Tibial nerve (tissue), 4 donors: Measurements from ENCODE around the gene TBC1D16. TPM values are rescaled to one million over a fixed set of nuclear protein-coding genes. Genes with fewer than 3 reads are reported as not detected.

Experiments
- DNase-seq, 2 donors: peaks; one replicate each; pipeline ENCODE4 v3.0.0-alpha.2; 2019; ENCODE audit warnings: low spot score in 2 of 2
- H3K27ac ChIP-seq, 4 donors: fragments of 200-600 bp; sonication (generic) in 3 of 4; one replicate each; pipeline ENCODE4 v1.5.1; 2017 to 2019; ENCODE audit warnings: mild to moderate bottlenecking in 1 of 4
- H3K27me3 ChIP-seq, 2 donors: fragments of 200-600 bp; sonication (generic) in 1 of 2; one replicate each; pipeline versions ENCODE4 v1.5.1 to v1.6.0; 2017 to 2019
- H3K36me3 ChIP-seq, 3 donors: fragments of 200-600 bp; sonication (generic); one replicate each; pipeline ENCODE4 v1.5.1; 2018 to 2019
- H3K4me1 ChIP-seq, 4 donors: fragments of 200-600 bp; sonication (generic) in 3 of 4; one replicate each; pipeline ENCODE4 v1.5.1; 2017 to 2019
- H3K4me3 ChIP-seq, 4 donors: fragments of 200-600 bp; sonication (generic) in 3 of 4; one replicate each; pipeline ENCODE4 v1.5.1; 2017 to 2019; ENCODE audit warnings: mild to moderate bottlenecking in 1 of 4, moderate library complexity in 1 of 4
- H3K9me3 ChIP-seq, 4 donors: fragments of 200-600 bp; sonication (generic) in 3 of 4; one replicate each; pipeline ENCODE4 v1.5.1; 2017 to 2019
- CTCF ChIP-seq, 5 experiments: fragments of 200-600 bp in 3 of 5; fragments of 450-650 bp in 2 of 5; sonication (generic) in 3 of 5; IDR thresholded peaks; one replicate each; pipeline ENCODE4 v1.5.1; 2016 to 2019; ENCODE audit warnings: antibody characterized with exemption in 5 of 5, mild to moderate bottlenecking in 3 of 5, moderate library complexity in 2 of 5
- EP300 ChIP-seq, 2 donors: sonication (generic); formaldehyde crosslinking; IDR thresholded peaks; one replicate each; pipeline ENCODE4 v1.6.1; 2017; ENCODE audit warnings: antibody characterized with exemption in 2 of 2, mild to moderate bottlenecking in 1 of 2
- POLR2A ChIP-seq, 2 donors: fragments of 450-650 bp; IDR thresholded peaks; one replicate each; pipeline ENCODE4 v1.6.1; 2017; ENCODE audit warnings: antibody characterized with exemption in 2 of 2, mild to moderate bottlenecking in 2 of 2, moderate library complexity in 2 of 2
- WGBS, 2 donors: methylation state at CpG; one replicate each; pipeline ENCODE4 v1.1.5; 2018; 5-methylcytosine and 5-hydroxymethylcytosine counted together
- total RNA-seq, 4 donors: library from RNA; depleted of rRNA; stranded (reverse); fragments of >200 nt; gene quantifications; one replicate each; pipeline ENCODE4 v1.1.0, GENCODE V29; 2016

The TBC1D16 gene
- total RNA-seq, 4 donors from 2014 or later, result 48.3 to 68.4 (median 58.1) TPM

GRCh38 chr17:79905832-79906231 is 129.8 kb downstream of the TBC1D16 start:
- DNase-seq, result no peak
- H3K27ac ChIP-seq, result no peak overlapping the region
- no peaks in the 10 kb centered on the region for H3K36me3 ChIP-seq
- H3K4me3 ChIP-seq, result no peak overlapping the region
- peaks cover 0 to 3% (median 0%) of the 10 kb centered on the region in 4 donors for H3K4me1 ChIP-seq
- peaks cover 0 to 33% of the 10 kb centered on the region in 2 donors for H3K27me3 ChIP-seq
- TF ChIP-seq EP300 (IDR thresholded peaks at IDR 0.05) (no peak), CTCF (IDR thresholded peaks at IDR 0.05) (no peak), POLR2A (IDR thresholded peaks at IDR 0.05) (no peak)
- H3K9me3 ChIP-seq, result no peaks in the 10 kb centered on the region
- 59 to 71% methylated on average over 8 of the region's 8 CpGs for WGBS, 2 donors

GRCh38 chr17:79904865-79905264 is 130.8 kb downstream of the TBC1D16 start:
- 74% methylated on average over 9 of the region's 9 CpGs for WGBS, 2 donors
- no peak overlapping the region for H3K27ac ChIP-seq
- no peak overlapping the region for H3K4me3 ChIP-seq
- no peak for DNase-seq
- peaks cover 0 to 33% of the 10 kb centered on the region in 2 donors for H3K27me3 ChIP-seq
- H3K9me3 ChIP-seq, result peaks cover 0 to 2% (median 0%) of the 10 kb centered on the region in 4 donors
- H3K36me3 ChIP-seq, result no peaks in the 10 kb centered on the region
- peaks cover 0 to 3% (median 0%) of the 10 kb centered on the region in 4 donors for H3K4me1 ChIP-seq
- TF ChIP-seq CTCF (IDR thresholded peaks at IDR 0.05) (no peak), POLR2A (IDR thresholded peaks at IDR 0.05) (no peak), EP300 (IDR thresholded peaks at IDR 0.05) (no peak)

- TF ChIP-seq POLR2A (IDR thresholded peaks at IDR 0.05), result no peak
- TF ChIP-seq CTCF (IDR thresholded peaks at IDR 0.05), result no peak
- H3K4me1 ChIP-seq, result no peaks in the 10 kb centered on the region
- H3K27ac ChIP-seq, result no peak overlapping the region
- 78 to 86% methylated on average over 8 to 10 of the region's 10 CpGs for WGBS, 2 donors
- H3K27me3 ChIP-seq, result peaks cover 0 to 29% of the 10 kb centered on the region in 2 donors
- no peaks in the 10 kb centered on the region for H3K36me3 ChIP-seq
- no peak for DNase-seq
- H3K9me3 ChIP-seq, result peaks cover 0 to 8% (median 0%) of the 10 kb centered on the region in 4 donors
- no peak overlapping the region for H3K4me3 ChIP-seq
Measured at GRCh38 chr17:79902146-79902791, 133.4 kb downstream of the TBC1D16 start.

GRCh38 chr17:79901131-79901530 is 134.5 kb downstream of the TBC1D16 start:
- Histone ChIP-seq H3K9me3 (peaks cover 0 to 8% (median 0%) of the 10 kb centered on the region in 4 donors), H3K4me1 (no peaks in the 10 kb centered on the region), H3K27me3 (peaks cover 0 to 25% of the 10 kb centered on the region in 2 donors), H3K4me3 (no peak overlapping the region), H3K27ac (no peak overlapping the region), H3K36me3 (no peaks in the 10 kb centered on the region)
- TF ChIP-seq EP300 (IDR thresholded peaks at IDR 0.05) (no peak), POLR2A (IDR thresholded peaks at IDR 0.05) (no peak), CTCF (IDR thresholded peaks at IDR 0.05) (no peak)
- DNase-seq, result no peak
- WGBS, 2 donors, result 69 to 70% methylated on average over 6 of the region's 6 CpGs

GRCh38 chr17:79899584-79899983 is 136.1 kb downstream of the TBC1D16 start:
- WGBS, 2 donors, result 89 to 90% methylated on average over 4 of the region's 4 CpGs
- Histone ChIP-seq H3K4me1 (no peaks in the 10 kb centered on the region), H3K27me3 (peaks cover 0 to 25% of the 10 kb centered on the region in 2 donors), H3K4me3 (no peak overlapping the region), H3K27ac (no peak overlapping the region), H3K9me3 (peaks cover 0 to 8% (median 0%) of the 10 kb centered on the region in 4 donors), H3K36me3 (no peaks in the 10 kb centered on the region)
- TF ChIP-seq CTCF (IDR thresholded peaks at IDR 0.05) (no peak), EP300 (IDR thresholded peaks at IDR 0.05) (no peak), POLR2A (IDR thresholded peaks at IDR 0.05) (no peak)
- DNase-seq, result no peak
